ENCODE results near the gene C3. TPM values are rescaled to one million over a fixed set of nuclear protein-coding genes. Genes with fewer than 3 reads are reported as not detected.
A peak's percentile ranks its signal among the peaks of the same experiment; 100 is the strongest.

C3 gene
- total and polyA plus RNA-seq, 2 of the 13 experiments (the other 11 are each of a cell fraction or from before 2014, with no cell fraction given): 1,455 to 6,272 TPM

- TF ChIP-seq RBM39 (IDR thresholded peaks at IDR 0.05; ENCODE audit: low read depth, low read length, poor library complexity, severe bottlenecking) (peak; percentile 45), HOXA9 (CRISPR knock-in tag; IDR thresholded peaks at IDR 0.05; ENCODE audit: borderline replicate concordance) (no peak), ZSCAN21 (CRISPR knock-in tag; IDR thresholded peaks at IDR 0.05; ENCODE audit: borderline replicate concordance) (0 out of 2 replicates have a peak, but pooled peaks have one; percentile 1), HNF1A (IDR thresholded peaks at IDR 0.05; ENCODE audit: low read depth) (no peak), HNF1A (CRISPR knock-in tag; IDR thresholded peaks at IDR 0.05; ENCODE audit: borderline replicate concordance) (0 out of 2 replicates have a peak, but pooled peaks have one; percentile 10), ZNF629 (CRISPR knock-in tag; conservative IDR thresholded peaks at IDR 0.05) (peak; percentile 96), RBFOX2 (IDR thresholded peaks at IDR 0.05; ENCODE audit: low read depth, low read length) (peak; percentile 42), ATF6 (CRISPR knock-in tag; conservative IDR thresholded peaks at IDR 0.05) (no peak), ZBTB38 (CRISPR knock-in tag; IDR thresholded peaks at IDR 0.05) (peak; percentile 94), BATF2 (CRISPR knock-in tag; IDR thresholded peaks at IDR 0.05) (no peak), THRA (CRISPR knock-in tag; IDR thresholded peaks at IDR 0.05; ENCODE audit: borderline replicate concordance) (no peak)
- TF ChIP-seq, protein P1, sequence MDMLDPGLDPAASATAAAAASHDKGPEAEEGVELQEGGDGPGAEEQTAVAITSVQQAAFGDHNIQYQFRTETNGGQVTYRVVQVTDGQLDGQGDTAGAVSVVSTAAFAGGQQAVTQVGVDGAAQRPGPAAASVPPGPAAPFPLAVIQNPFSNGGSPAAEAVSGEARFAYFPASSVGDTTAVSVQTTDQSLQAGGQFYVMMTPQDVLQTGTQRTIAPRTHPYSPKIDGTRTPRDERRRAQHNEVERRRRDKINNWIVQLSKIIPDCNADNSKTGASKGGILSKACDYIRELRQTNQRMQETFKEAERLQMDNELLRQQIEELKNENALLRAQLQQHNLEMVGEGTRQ (IDR thresholded peaks at IDR 0.05; ENCODE audit: low read depth, low read length): no peak
- TF ChIP-seq, protein P1 (CRISPR knock-in tag; IDR thresholded peaks at IDR 0.05; ENCODE audit: borderline replicate concordance): no peak
- TF ChIP-seq, protein P2, sequence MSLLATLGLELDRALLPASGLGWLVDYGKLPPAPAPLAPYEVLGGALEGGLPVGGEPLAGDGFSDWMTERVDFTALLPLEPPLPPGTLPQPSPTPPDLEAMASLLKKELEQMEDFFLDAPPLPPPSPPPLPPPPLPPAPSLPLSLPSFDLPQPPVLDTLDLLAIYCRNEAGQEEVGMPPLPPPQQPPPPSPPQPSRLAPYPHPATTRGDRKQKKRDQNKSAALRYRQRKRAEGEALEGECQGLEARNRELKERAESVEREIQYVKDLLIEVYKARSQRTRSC (CRISPR knock-in tag; IDR thresholded peaks at IDR 0.05; ENCODE audit: low read depth): no peak
Observed at GRCh38 chr19:6733338-6734095, 13.1 kb upstream of the C3 start (continued).
